DMS153 treated with DMSO at 0.1 percent for 48 hours (cell line): ENCODE measurements around the gene PAPOLA.

ENCODE experiments used
- DNase-seq: peaks from one replicate; lab custom pipeline; 2025; ENCODE audit not compliant: unreplicated experiment; lab: John Stamatoyannopoulos, UW

PAPOLA gene

DNA sequence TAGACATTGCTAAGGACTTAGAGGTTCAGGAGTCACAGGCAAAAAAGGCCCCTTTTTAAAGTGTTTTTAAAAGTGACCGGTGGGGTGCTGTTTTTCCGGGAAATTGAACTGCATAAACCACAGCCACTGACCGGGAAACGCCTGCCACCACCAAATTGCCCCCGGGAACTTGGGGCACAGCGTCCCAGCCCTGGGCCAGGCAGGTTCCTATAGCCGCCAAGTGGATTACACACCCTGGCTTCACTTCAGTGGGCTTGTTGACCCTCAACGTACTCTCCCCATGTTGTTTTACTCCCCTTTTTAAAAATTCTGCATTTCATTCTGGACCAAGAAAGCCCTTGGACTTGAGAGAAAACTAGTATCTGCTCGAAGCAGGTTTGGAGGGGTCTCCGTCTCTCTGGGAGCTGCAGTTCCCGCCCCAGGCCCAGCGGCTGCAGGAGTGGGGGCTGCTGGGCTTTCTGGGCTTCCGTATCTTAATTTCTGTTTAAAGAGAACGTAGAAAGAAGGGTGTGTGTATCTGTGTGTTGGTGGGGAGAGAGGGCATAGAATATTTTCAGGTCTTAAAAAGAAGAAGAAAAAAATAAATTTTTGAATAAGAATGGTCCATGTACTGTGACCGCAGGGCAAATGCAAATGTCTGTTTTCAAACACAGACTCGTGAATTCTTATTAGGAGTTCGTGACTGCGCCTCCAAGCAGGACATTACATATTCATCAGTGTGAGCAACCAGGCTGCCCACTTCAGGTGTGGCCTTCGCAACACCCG, 82.9 kb downstream of the PAPOLA start:
- DNase-seq, result no peak

DNA sequence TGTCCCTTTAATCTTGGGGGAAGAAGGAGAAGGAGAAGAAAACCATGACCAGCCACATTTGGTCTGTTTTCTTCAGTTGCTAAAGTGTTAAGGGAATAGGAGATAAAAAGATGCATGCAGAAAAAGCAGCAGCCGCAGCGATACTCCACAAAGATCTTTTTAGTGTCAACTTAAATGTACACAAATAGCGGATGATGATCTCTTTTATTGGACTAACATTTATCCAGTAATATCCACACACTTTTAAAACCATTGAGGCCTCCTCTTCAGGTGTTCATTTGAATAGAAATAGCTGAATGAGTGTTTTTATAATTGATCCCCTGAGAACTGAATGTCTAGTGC, 83.5 kb downstream of the PAPOLA start:
- DNase-seq, result no peak

DNA sequence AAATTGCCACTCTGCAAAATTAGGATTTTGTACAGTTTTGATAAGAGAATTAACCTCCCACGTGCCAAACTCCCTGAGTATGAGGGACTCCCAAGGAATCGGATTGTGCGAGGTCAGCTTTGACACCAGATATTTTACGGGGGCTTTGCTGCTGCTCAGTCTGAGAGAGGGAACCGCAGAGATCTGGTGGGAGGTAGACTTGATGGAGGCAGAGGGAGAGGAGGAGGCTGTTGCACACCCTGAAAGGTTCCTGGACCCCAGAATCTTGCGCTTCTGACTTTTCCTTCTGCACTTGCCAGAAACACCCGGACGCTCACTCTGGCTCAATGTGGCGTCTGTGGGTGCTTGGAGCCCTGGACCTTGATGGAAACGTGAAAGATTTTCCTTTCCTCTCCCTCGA, 83.9 kb downstream of the PAPOLA start:
- DNase-seq, result no peak

DNA sequence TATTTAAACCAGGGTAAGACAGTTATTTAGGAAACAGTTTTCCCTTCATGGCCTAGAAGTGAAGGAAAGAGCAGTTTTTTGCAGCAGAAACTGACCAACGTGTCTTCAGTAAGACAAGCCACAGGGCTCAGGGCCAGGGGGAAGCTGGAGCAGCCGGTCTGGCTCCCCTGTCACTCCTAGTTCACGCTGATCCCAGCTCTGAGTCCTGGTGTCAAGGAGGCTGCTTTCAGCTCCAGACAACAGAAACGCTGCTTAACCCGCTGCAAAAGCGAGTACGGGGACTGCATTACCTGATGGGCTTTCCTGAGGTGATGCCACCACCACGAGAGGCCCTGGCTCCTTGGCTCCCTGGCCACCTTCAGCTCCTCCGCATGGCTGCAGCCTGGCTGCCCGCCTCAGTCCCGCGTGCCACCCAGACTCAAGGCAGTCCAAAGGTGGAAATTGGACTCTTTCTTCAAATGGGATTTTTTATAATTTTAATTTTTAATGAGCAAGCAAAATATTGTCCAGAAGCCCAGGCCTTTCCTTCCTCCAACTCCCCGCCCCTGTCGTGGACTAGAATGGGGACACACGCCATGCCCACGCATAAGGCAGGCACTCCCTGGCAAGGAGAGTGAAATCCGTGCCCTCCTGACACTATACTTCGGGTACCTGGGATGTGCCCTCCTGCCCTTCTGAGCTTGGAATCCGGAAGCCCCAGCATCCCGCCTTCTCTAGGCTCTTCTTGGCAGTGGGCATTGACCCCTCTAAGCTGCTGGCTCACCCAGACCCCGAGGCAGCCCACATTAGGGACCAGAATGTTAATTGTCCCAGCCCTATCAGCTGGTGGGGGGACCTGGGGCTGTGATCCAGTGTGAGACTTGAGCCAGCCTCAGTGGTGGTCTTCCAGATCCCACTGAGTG, 85.0 kb downstream of the PAPOLA start:
- no peak for DNase-seq

DNA sequence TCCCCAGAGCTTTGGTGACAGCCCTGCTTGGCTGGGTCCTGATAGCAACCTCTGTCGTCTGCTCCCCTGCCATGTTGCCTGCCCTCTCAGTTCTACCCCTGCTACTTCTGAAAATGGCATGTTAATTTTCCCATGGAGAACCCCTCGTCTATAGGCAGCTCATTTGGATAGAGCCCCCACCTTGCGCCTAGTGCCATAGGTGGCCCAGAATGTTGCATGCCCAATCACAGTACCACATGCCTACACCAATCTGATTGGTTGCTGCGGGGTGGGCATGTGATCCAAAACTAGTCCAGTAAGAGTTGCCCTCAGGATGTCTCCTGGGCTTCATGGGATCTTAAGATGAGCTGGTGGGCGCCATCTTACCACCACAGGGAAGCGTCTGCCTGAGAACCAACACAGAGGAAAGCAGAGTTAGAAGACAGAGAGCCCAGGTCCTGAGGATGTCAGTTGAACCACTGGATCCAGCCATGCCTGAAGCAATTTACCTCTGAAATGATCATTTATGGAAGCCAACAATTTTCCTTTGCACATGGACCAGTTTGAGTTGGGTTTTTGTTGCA, 85.7 kb downstream of the PAPOLA start:
- no peak for DNase-seq

DNA sequence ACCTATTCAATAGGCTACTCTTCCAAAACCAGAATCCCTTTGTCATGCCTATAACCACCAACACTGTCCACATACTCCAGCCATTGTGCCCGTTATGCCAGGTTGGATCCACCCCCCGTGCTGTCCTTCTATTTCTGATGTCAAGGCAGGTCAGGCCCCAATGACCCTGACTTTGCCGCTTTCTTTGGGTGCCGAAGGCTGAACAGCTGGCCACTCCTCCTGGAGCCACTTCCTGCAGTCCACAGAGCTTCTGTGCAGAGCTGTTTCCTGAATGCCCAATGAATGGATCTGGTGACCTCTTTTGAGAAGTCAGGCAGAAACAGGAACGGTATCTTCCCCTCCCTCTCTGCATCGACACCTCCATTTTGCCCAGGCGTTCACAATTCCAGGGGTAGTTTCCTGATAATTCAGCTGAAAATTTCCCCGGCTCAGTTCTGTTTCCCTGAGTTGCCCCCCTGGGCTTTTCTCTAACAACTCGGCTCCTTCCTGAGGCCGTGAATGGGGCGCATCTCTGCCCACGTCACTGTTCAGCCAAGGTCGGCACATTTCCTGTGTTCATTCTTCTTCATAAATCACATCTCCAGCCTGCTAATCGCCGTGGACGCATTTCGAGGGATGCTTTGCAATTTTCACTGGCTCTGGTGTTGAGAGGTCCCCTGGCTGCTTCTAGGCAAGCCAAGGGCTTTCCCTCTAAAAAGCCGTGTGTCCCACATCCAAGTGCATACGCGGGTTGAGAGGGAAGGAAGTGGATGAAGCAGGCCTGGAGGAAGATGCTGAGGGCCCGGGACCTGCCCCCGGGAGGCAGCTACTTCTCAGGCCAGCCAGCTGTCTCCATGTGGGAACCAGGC, 86.5 kb downstream of the PAPOLA start:
- DNase-seq, result no peak

DNA sequence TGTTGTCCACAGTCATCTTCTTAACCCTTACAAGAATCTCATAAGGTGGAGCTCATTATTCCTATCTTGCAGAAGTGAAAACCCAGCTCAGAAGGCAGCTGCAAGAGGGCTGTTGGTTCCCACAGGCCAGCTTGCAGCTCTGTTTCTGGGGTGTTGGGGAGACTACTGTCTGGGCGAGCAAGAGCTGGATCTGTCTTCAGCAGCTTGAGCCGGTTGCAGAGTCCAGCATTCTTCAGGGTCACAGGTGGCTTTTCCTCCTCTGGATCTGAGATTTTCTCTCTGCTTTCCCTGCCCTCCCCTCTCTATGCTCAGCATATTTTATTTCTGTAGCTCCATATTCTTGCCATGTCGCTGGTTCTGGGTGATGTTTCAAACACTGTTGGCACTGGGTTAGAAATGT, 87.4 kb downstream of the PAPOLA start:
- DNase-seq, result no peak

DNA sequence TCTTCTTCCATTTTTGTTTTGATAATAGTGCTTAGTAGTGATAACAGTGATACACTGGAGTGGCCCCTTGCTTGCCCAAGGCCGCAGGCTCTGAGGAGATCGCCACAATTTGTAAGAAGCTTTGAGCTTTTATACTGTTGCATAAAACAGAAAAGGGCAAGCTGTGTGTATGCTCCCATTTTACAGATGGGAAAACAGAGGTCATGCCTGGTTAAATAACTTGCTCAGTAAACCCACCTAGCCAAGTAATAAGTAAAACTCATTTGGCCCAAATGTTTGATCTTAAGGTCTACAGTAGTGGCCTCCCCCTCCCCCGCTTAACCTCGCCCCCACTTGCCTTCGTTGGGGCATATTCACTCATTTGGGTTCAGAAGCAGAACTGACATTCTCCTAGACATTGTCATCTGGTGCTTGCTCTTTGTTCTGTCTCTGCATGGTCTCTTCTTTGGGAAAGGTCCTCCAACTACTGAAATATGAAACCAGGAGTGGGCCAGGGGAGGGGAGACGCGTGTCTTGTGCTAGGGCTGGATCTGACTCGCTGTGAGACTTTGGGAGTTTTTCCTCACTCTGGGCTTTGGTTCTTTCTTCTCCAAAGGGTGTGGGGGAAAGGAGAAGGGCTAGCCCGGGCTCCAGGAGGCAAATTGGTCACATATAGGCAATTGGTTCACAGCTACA, 88.1 kb downstream of the PAPOLA start:
- DNase-seq, result no peak

DNA sequence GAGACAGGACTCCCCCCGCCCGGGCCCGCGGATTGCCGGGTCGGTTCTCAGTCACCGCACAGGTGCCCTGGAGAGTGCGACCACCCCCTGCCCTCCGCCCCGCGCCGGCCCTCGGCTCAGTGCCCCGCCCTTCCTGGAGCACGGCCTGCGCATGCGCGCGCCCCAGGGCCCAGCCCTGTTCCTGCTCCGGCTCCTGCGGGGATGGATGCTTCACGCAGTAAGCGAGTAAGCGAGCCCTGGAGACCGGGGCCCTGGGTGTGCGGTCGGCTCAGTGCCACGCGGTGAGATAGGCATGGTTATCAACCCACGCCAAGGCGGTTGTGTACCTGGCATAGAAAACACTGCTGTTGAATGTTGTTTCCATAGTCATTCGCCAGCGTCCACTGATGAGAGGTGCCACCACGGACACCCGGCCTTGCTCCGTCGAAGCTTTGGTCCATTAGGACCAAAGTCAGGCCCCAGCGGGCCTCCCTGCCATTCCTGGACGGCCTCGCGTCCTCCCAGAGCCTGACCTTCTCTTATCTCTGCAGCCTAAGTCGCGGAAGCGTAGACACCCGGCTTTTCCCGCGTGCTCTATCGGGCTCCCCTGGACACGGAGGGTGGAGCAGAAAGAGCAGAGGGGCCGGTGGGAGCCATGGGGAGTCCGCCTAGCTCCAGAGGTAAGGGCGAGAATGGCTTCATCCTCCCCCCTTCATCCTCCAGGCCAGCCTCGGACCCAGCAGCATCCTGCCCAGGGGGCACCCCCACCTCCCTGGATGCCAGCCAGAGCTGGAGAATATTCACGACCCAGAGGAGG, 90.6 kb downstream of the PAPOLA start:
- DNase-seq, result no peak

DNA sequence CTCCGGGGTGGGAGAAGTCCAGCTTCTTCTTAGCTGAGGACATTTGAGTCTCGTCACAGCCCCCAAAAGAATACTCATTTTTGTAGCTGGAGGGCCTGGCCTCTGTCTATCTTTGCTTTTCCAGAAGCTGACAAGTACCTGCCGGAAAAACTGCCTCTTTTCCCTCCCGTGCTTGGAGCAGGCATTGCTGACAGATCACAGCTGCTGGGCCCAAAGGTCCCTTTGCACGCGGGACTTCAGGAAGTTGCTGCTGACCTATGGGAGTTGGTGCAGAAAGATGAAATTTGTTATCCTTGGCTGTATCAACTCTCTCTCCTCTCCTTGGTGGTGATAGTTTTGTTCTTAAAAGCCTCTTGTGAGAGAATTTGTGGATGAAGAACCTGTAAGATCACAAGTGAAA, 92.8 kb downstream of the PAPOLA start:
- no peak for DNase-seq

DNA sequence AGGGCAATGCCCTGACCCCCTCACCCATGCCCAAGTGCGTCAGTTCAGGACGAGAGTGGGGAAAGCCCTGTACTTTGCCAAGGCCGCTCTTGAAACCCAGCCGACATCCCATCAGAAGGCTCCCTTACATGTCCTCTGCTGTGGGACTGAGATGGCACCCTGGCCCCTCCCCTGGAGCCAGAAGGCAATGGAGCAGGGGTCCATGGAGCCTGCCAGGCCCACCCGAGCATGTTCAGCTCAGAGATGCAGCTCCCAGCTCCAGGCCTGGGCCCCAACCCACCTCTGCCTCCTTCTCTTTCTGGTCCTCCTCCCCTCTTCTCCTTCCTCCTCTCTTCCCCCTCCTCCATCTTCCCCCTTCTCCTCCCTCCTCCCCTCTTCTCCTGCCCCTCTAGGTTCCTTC, 95.5 kb downstream of the PAPOLA start:
- no peak for DNase-seq

DNA sequence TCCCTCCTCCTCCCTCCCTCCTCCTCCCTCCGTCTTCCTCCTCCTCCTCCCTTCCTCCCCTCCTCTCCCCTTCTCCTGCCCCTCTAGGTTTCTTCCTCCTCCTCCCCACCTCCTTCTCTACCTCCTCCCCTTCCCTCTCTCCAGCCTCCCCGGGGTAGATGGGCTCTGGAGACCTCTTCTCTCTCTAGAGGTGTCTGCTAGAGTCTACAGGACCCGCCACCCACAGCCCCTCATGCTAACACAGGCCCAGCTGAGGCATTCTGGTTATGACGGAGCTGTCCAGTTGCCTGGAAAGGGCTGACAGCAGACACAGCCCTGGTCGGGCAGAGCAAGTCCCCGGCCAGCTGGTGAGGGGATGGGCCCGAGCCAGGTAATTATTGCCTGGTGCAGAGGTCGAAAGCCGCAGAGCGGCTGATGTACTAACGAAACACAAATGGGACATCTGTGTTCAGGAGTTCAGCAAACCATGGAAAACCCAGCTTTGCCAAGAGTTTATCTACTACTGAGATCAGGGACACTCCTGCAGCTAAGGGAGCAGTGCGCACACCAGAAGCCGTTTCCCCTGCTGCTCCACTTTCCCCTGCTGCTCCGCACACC, 96.2 kb downstream of the PAPOLA start:
- DNase-seq, result no peak

DNA sequence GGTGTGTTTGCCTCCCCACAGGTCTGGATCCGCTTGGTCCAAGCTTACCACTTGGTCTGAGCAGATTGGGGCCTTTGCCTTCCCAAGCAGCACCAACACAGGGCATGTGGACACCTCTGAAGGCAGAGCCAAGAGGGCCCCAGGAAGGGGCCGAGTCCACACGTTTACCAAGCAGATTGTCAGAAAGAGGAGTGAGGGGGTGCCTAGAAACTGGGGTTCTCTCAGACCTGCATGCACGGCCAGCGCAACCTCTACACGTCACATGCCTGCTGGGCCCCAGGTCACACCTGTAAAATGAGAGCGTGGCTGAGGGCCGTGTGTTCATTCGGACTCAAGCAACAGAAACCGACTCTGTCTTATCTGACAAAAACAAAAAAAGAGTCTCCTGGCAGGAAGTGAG, 96.9 kb downstream of the PAPOLA start:
- DNase-seq, result no peak

DNA sequence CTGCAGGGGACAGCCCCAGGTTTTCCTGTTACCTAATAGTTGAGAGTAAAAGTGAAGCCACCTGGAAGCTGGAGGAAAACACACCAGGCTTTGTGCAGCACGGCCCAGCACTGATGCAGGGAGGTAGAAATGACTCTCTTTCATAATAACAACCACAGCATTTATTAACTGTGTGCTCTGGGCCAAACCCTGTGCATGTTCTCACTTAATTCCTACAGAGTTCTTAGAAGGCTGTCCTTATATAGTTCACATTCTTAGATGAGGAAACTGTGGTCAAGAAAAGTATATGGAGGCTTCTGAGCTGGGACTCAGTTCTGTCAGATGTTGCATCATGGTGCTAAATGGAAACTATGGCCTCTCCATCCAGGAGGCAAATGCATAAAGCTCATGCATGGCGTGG, 100.0 kb downstream of the PAPOLA start:
- no peak for DNase-seq

DNA sequence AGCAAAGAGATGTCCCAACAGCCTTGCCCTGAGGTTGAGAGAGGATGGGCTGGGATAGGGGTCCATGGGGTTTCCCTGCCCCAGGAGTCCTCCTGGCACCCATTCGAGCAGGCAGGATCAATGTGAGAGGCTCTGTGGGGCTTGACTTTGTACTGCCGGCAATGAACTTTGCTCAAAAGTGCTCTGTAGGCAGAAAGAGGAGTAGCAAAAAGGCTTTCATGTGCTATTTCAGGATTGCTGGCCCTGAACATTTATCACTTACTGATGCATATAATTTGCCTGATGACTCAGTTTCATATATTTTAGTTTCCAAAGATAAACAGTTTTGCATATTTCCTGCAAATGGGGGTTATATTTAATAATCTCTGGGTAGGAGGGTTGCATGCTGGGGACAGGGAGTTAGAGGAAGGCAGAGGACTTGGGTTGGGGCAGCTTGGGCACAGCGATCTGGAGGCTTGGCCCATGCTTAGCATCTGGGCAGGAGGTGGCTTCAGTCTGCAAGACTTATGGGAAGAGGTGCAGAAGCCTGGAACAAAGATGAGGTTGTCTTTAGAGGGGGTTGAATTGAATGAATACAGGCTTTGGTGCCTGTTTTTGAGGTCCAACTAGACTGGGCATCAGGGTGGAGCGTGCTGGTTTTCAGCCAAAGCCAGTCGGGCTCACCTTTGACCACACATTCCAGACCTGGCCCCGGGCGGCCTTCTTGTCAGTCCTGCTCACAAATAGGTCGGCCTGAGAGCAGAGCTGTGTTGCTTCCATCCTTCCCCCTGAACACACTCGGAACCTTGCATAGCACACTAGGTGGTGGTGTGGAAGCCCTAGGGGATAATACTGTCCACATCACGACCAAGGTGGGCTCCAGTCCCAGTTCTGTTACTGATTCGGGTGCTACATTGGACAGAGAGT, 101.4 kb downstream of the PAPOLA start:
- DNase-seq, result no peak

DNA sequence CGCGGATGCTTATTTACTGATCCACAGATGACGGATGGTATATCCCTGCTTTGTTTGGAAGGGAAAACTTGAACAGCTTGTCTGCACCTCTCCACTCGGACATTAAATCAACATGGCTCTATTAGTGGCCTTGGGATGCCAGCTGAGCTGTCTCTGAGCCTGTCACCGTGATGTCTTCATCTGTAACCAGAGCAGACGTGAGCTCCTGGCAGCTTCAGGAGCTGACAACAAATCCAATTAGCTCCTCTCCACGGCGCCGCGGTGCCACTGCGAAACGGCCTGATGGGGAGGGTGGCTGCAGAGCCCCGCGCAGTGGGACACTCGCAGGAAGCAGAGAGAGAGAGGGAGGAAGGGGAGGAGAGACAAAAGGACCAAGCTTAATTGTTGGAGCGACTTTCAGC, 112.3 kb downstream of the PAPOLA start:
- no peak for DNase-seq

DNA sequence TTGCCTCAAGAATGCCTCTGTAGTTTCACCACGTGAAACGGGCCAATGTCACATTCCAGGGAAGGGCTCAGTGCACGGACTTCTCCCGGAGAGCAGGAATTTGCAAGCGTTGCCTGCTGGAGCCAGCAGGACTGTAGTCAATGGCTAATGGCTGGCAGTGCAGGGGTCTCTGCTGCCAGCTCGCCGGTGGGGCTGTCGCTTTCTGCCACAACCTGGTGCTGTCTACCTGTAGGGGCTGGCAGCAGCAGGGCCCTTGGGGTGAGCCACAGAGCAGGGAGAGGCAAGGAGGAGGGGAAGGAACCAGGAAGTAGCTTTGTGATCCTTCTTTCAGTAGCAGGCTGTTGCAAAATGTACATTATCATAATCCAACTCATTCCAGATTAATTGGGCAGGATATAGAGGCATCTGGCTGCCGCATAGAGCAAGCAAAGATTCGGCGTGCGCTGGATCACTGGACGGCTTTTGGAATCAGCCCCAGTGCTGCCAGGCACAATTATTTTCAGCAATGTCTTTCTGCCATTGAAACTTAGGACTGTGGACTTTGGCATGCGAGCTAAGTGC, 114.1 kb downstream of the PAPOLA start:
- DNase-seq, result no peak
